A549 (cell line): ENCODE data around the gene MORC2. TPM values are rescaled to one million over a fixed set of nuclear protein-coding genes. Genes with fewer than 3 reads are reported as not detected.

Experiments
- ATAC-seq, 2 experiments: fragments of 200-7000 bp in 1 of 2; fragments of >200 bp in 1 of 2; cut with Nextera tagmentation in 1 of 2; cut with Tn5 transposase in 1 of 2; 3 replicates each; pipeline versions ENCODE4 v1.8.0 to v1.9.1; 2018 to 2020; ENCODE audit warnings: mild to moderate bottlenecking in 1 of 2, moderate library complexity in 1 of 2
- CTCF ChIA-PET: fragments of 300-600 bp; sonication (Branson Sonifier 250); formaldehyde crosslinking; extraction: SDS; loops from one replicate; lab custom pipeline; 2021; ENCODE audit warnings: antibody characterized with exemption, inconsistent platforms; lab: Yijun Ruan, JAX
- POLR2A ChIA-PET: fragments of 350-600 bp; formaldehyde crosslinking; extraction: SDS; loops from one replicate; lab custom pipeline; 2021; ENCODE audit warnings: antibody characterized with exemption, inconsistent platforms; lab: Yijun Ruan, JAX
- DNase-seq, 2 experiments: peaks; one replicate each; pipeline versions ENCODE4 v3.0.0 to v3.0.0-alpha.2; 2011 to 2016; ENCODE audit warnings: low read depth in 1 of 2, low spot score in 1 of 2
- FAIRE-seq: peaks from 2 replicates; lab custom pipeline; 2011; peaks lifted over from hg19 to GRCh38; lab: Jason Lieb, UNC
- H3K27ac ChIP-seq, 2 experiments: fragments of >200 bp; sonication (Bioruptor Twin); formaldehyde crosslinking; 3 replicates each; pipeline ENCODE4 v1.5.1; 2016 to 2017
- H3K4me1 ChIP-seq: fragments of >200 bp; sonication (Bioruptor Twin); formaldehyde crosslinking; 3 replicates; pipeline ENCODE4 v1.6.1; 2016
- H3K4me2 ChIP-seq: fragments of >200 bp; sonication (Bioruptor Twin); formaldehyde crosslinking; 3 replicates; pipeline ENCODE4 v1.6.1; 2016
- H3K4me3 ChIP-seq: fragments of >200 bp; sonication (Bioruptor Twin); formaldehyde crosslinking; 3 replicates; pipeline ENCODE4 v1.5.1; 2016
- H3K9me3 ChIP-seq: fragments of >200 bp; sonication (Bioruptor Twin); formaldehyde crosslinking; 3 replicates; pipeline ENCODE4 v1.6.1; 2016
- ATOH8 ChIP-seq: fragments of 250-450 bp; sonication (Bioruptor Pico); IDR thresholded peaks from 2 replicates; pipeline ENCODE4 v1.5.0; 2020; ENCODE audit warnings: low read depth, mild to moderate bottlenecking, moderate library complexity
- CBX2 ChIP-seq: fragments of 200-600 bp; sonication (generic); IDR thresholded peaks from 2 replicates; pipeline ENCODE4 v1.6.1; 2016; ENCODE audit warnings: low read depth, mild to moderate bottlenecking, borderline replicate concordance
- CEBPB ChIP-seq, 2 experiments: fragments of >200 bp in 1 of 2; sonication (Bioruptor Twin) in 1 of 2; formaldehyde crosslinking in 1 of 2; IDR thresholded peaks; 2 replicates each; pipeline ENCODE4 v1.6.1; 2012 to 2016
- CHD4 ChIP-seq: fragments of 200-600 bp; sonication (generic); IDR thresholded peaks from 2 replicates; pipeline ENCODE4 v1.6.1; 2016; ENCODE audit warnings: antibody characterized with exemption, mild to moderate bottlenecking, borderline replicate concordance
- EHF ChIP-seq: fragments of 250-450 bp; sonication (Bioruptor Pico); IDR thresholded peaks from 2 replicates; pipeline ENCODE4 v1.5.0; 2020; ENCODE audit warnings: mild to moderate bottlenecking
- EP300 ChIP-seq, 2 experiments: fragments of >200 bp; sonication (Bioruptor Twin); formaldehyde crosslinking; IDR thresholded peaks; 2 replicates in 1 of 2; 3 replicates in 1 of 2; pipeline ENCODE4 v1.6.1; 2016 to 2017
- FOSB ChIP-seq: fragments of 250-450 bp; sonication (Bioruptor Pico); IDR thresholded peaks from 2 replicates; pipeline ENCODE4 v1.5.0; 2020; ENCODE audit warnings: mild to moderate bottlenecking, moderate library complexity
- FOSL2 ChIP-seq, 2 experiments: fragments of 450-650 bp in 1 of 2; fragments of >200 bp in 1 of 2; sonication (Bioruptor Twin) in 1 of 2; formaldehyde crosslinking; IDR thresholded peaks; 2 replicates each; pipeline versions ENCODE4 v1.5.0 to v1.6.1; 2016 to 2020; ENCODE audit warnings: mild to moderate bottlenecking in 1 of 2, moderate library complexity in 1 of 2
- GATA3 ChIP-seq: IDR thresholded peaks from 2 replicates; pipeline ENCODE4 v1.6.1; 2012; ENCODE audit warnings: borderline replicate concordance
- HDAC2 ChIP-seq: fragments of 200-600 bp; sonication (generic); IDR thresholded peaks from 2 replicates; pipeline ENCODE4 v1.6.1; 2016
- HMGXB4 ChIP-seq: fragments of 250-450 bp; sonication (Bioruptor Pico); IDR thresholded peaks from 2 replicates; pipeline ENCODE4 v1.5.0; 2021; ENCODE audit warnings: mild to moderate bottlenecking, moderate library complexity, borderline replicate concordance
- HOXA7 ChIP-seq: fragments of 250-450 bp; sonication (Bioruptor Pico); IDR thresholded peaks from 2 replicates; pipeline ENCODE4 v1.5.0; 2020; ENCODE audit warnings: mild to moderate bottlenecking, moderate library complexity
- KDM1A ChIP-seq: fragments of 200-600 bp; sonication (generic); IDR thresholded peaks from 2 replicates; pipeline ENCODE4 v1.6.1; 2016; ENCODE audit warnings: low read depth, mild to moderate bottlenecking
- MAFK ChIP-seq: fragments of 450-650 bp; IDR thresholded peaks from 2 replicates; pipeline ENCODE4 v1.6.1; 2014; ENCODE audit not compliant: partially characterized antibody
- NR3C1 ChIP-seq: fragments of >200 bp; sonication (Bioruptor Twin); formaldehyde crosslinking; IDR thresholded peaks from 3 replicates; pipeline ENCODE4 v1.6.1; 2017
- RAD21 ChIP-seq, 2 experiments: fragments of >200 bp in 1 of 2; sonication (Bioruptor Twin) in 1 of 2; formaldehyde crosslinking in 1 of 2; IDR thresholded peaks in 1 of 2; conservative IDR thresholded peaks in 1 of 2; 2 replicates in 1 of 2; 3 replicates in 1 of 2; pipeline ENCODE4 v1.6.1; 2012 to 2018; ENCODE audit warnings: inconsistent platforms in 1 of 2
- RNF2 ChIP-seq: fragments of 200-600 bp; sonication (generic); IDR thresholded peaks from 2 replicates; pipeline ENCODE4 v1.6.1; 2016; ENCODE audit warnings: low read depth, mild to moderate bottlenecking, antibody characterized with exemption, moderate library complexity, borderline replicate concordance
- SREBF2 ChIP-seq: fragments of 450-650 bp; IDR thresholded peaks from 2 replicates; pipeline ENCODE4 v1.6.1; 2014; ENCODE audit warnings: mild to moderate bottlenecking, moderate library complexity
- USF2 ChIP-seq: fragments of 450-650 bp; IDR thresholded peaks from 2 replicates; pipeline ENCODE4 v1.6.1; 2014; ENCODE audit warnings: antibody characterized with exemption
- ZC3H11A ChIP-seq: fragments of 450-650 bp; IDR thresholded peaks from 2 replicates; pipeline ENCODE4 v1.6.1; 2014; ENCODE audit warnings: antibody characterized with exemption, mild to moderate bottlenecking
- ZFP36 ChIP-seq: fragments of 450-650 bp; IDR thresholded peaks from 2 replicates; pipeline ENCODE4 v1.6.1; 2014; ENCODE audit warnings: borderline replicate concordance; ENCODE audit not compliant: partially characterized antibody
- ZNF302 ChIP-seq: fragments of 250-450 bp; sonication (Bioruptor Pico); IDR thresholded peaks from 2 replicates; pipeline ENCODE4 v1.9.0; 2021; ENCODE audit warnings: inconsistent platforms, mild to moderate bottlenecking, moderate library complexity
- ZSCAN20 ChIP-seq: fragments of 250-450 bp; sonication (Bioruptor Pico); IDR thresholded peaks from 2 replicates; pipeline ENCODE4 v1.8.0; 2022; ENCODE audit warnings: mild to moderate bottlenecking, moderate library complexity
- WGBS: methylation state at CpG from one replicate; pipeline ENCODE4 v1.1.6; 2017; ENCODE audit errors: missing lambda C conversion rate; 5-methylcytosine and 5-hydroxymethylcytosine counted together
- polyA plus RNA-seq, 4 experiments: library from polyadenylated mRNA; depleted of rRNA in 3 of 4; stranded (reverse); fragments of >200 nt; fragmentation: RNase III in 1 of 4; extraction: RNeasy Plus Mini Kit Qiagen cat#74134 plus additional on column Dnase treatment in 1 of 4; gene quantifications; 2 replicates in 3 of 4; 3 replicates in 1 of 4; pipeline ENCODE4 v1.2.3, GENCODE V29; 2011 to 2017

Gene MORC2
- polyA plus RNA-seq, 2 of the 4 experiments (the other 2 are of a cell fraction), result 14.8 to 16.0 TPM

- CTCF ChIA-PET, result interaction anchor here (1.4 to 5.2 kb wide), 4 partner anchors 14 to 129 kb away, joined by 4 to 31 read pairs (median 13); no protein-coding TSS in a partner anchor
- no peak for ATAC-seq
- 93% methylated on average over 8 of the region's 8 CpGs for WGBS
- Histone ChIP-seq H3K4me2 (no peak overlapping the region), H3K27ac (peak overlapping the region in 1 of 2 experiments; percentile 50; a peak in 1 of 6 replicates), H3K4me3 (no peak overlapping the region), H3K9me3 (no peaks in the 10 kb centered on the region), H3K4me1 (no peaks in the 10 kb centered on the region)
- TF ChIP-seq MAFK (no peak), ZC3H11A (no peak), ZNF302 (CRISPR knock-in tag) (no peak), ZSCAN20 (CRISPR knock-in tag) (no peak), NR3C1 (no peak), ZFP36 (no peak), CHD4 (no peak), HOXA7 (CRISPR knock-in tag) (no peak), USF2 (no peak), HDAC2 (no peak), EP300 (IDR thresholded peaks at IDR 0.05) (no peak), ATOH8 (CRISPR knock-in tag) (no peak), FOSB (no peak), SREBF2 (no peak), GATA3 (no peak), FOSL2 (IDR thresholded peaks at IDR 0.05) (no peak), FOSL2 (CRISPR knock-in tag; IDR thresholded peaks at IDR 0.05) (no peak), CEBPB (IDR thresholded peaks at IDR 0.05) (no peak), RNF2 (no peak)
- DNase-seq, result no peak
- no peak for FAIRE-seq
- POLR2A ChIA-PET, result no interaction called here
These were observed 76.3 kb downstream of the MORC2 start for GRCh38 chr22:30892286-30892685.

- H3K4me2 ChIP-seq, result no peak overlapping the region
- ChIA-PET POLR2A (no interaction called here), CTCF (interaction anchor here (0.8 to 5.2 kb wide), 10 partner anchors 10 to 129 kb away, joined by 3 to 31 read pairs (median 4); no protein-coding TSS in a partner anchor)
- no peak for ATAC-seq
- FAIRE-seq, result no peak
- no peak for DNase-seq
- no peaks in the 10 kb centered on the region for H3K4me1 ChIP-seq
- peak overlapping the region in 1 of 2 experiments; percentile 50; a peak in 1 of 6 replicates for H3K27ac ChIP-seq
- TF ChIP-seq RAD21 (conservative IDR thresholded peaks at IDR 0.05 in 1 of 2, IDR thresholded peaks at IDR 0.05 in 1 of 2), result no peak
- no peak for TF ChIP-seq CBX2
- TF ChIP-seq MAFK, result no peak
- no peak for TF ChIP-seq EHF
- no peak for TF ChIP-seq KDM1A
- TF ChIP-seq HMGXB4 (CRISPR knock-in tag), result no peak
- 84% methylated on average over 6 of the region's 6 CpGs for WGBS
- H3K9me3 ChIP-seq, result no peaks in the 10 kb centered on the region
- no peak overlapping the region for H3K4me3 ChIP-seq
These were observed 76.8 kb downstream of the MORC2 start for GRCh38 chr22:30891781-30892180.
